ENCODE data around the gene COX6A2. TPM values are rescaled to one million over a fixed set of nuclear protein-coding genes. Genes with fewer than 3 reads are reported as not detected.

Gene COX6A2
- total RNA-seq, 1 experiment from 2014 or later = not detected

DNA sequence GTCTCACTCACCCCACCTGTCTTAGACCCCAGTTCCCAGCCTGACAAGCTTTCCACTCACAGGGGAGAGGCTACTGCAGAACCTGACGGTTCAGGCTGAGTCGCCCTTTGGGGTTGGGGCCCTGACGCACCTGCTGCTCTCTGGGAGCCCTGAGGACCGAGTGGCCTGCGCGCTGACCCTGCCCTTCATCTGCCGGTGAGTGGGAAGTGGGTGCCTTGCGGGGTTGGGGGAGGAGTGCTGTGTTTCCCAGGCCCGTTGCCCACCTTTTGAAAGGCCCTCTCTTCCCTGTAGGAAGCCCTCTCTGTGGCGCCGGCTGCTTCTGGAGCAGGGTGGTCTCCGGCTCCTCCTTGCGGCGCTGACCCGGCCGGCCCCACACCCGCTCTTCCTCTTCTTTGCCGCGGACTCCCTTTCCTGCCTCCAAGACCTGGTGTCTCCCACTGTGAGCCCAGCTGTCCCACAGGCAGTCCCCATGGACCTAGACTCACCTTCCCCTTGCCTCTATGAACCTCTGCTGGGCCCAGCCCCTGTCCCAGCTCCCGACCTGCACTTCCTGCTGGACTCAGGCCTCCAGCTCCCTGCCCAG lies 37.7 kb upstream of the COX6A2 start:
- Mint-ChIP-seq H3K27me3 (ENCODE audit: low read depth) (peaks cover 4% of the 10 kb centered on the region; the same call in 1 of the 2 replicates), H3K9me3 (peaks cover 0 to 2% of the 10 kb centered on the region in 2 experiments; a peak in 1 of 5 replicates), H3K4me1 (no peaks in the 10 kb centered on the region; a peak in 1 of 4 replicates), H3K27ac (peak overlapping the region in 1 of 3 experiments; percentile 66; a peak in 1 of 7 replicates), H3K36me3 (ENCODE audit: insufficient read depth in 1 of 3, low read depth in 3 of 3) (peaks cover 3 to 34% (median 29%) of the 10 kb centered on the region in 3 experiments), H3K4me3 (no peak overlapping the region)
- H3K4me1 ChIP-seq (ENCODE audit: insufficient read depth, low read length) = no peaks in the 10 kb centered on the region
- no peak overlapping the region for H3K18ac ChIP-seq (ENCODE audit: insufficient read length, low read depth, low read length)
- H3K4ac ChIP-seq (ENCODE audit: low read depth, low read length) = no peak overlapping the region
- H2BK120ac ChIP-seq (ENCODE audit: low read depth, low read length, poor library complexity, severe bottlenecking) = no peak overlapping the region
- H4K20me1 ChIP-seq (ENCODE audit: control insufficient read depth, insufficient read depth, insufficient read length) = no peaks in the 10 kb centered on the region
- no peaks in the 10 kb centered on the region for H3K79me2 ChIP-seq (ENCODE audit: insufficient read depth, low read length)
- H2BK20ac ChIP-seq (ENCODE audit: low read depth, low read length, poor library complexity, severe bottlenecking) = no peak overlapping the region
- H2BK12ac ChIP-seq (ENCODE audit: insufficient read length, low read depth, low read length) = no peak overlapping the region
- H3K9ac ChIP-seq (ENCODE audit: extremely low read depth, insufficient read length, low read length) = no peak overlapping the region
- DNase-seq = no peak
- no peak overlapping the region for H2AFZ ChIP-seq (ENCODE audit: low read length)
- H3K9me3 ChIP-seq (ENCODE audit: control insufficient read depth, low read depth, low read length) = no peaks in the 10 kb centered on the region
- H2BK15ac ChIP-seq (ENCODE audit: low read depth, low read length) = no peak overlapping the region; the same call in 1 of the 2 replicates
- no peak overlapping the region for H3K56ac ChIP-seq (ENCODE audit: insufficient read length, low read depth, low read length)
- H3K14ac ChIP-seq (ENCODE audit: insufficient read depth, low read length) = no peak overlapping the region
- H3K27me3 ChIP-seq (ENCODE audit: insufficient read depth, low read length) = no peaks in the 10 kb centered on the region
- H3K4me2 ChIP-seq (ENCODE audit: insufficient read depth, insufficient read length, low read length) = no peak overlapping the region
- H3K23ac ChIP-seq (ENCODE audit: insufficient read length, low read depth, low read length) = no peak overlapping the region
- no peak overlapping the region for H3T11ph ChIP-seq (ENCODE audit: low read length)
- H2BK5ac ChIP-seq (ENCODE audit: insufficient read length, low read length) = no peak overlapping the region
- TF ChIP-seq, protein P1, sequence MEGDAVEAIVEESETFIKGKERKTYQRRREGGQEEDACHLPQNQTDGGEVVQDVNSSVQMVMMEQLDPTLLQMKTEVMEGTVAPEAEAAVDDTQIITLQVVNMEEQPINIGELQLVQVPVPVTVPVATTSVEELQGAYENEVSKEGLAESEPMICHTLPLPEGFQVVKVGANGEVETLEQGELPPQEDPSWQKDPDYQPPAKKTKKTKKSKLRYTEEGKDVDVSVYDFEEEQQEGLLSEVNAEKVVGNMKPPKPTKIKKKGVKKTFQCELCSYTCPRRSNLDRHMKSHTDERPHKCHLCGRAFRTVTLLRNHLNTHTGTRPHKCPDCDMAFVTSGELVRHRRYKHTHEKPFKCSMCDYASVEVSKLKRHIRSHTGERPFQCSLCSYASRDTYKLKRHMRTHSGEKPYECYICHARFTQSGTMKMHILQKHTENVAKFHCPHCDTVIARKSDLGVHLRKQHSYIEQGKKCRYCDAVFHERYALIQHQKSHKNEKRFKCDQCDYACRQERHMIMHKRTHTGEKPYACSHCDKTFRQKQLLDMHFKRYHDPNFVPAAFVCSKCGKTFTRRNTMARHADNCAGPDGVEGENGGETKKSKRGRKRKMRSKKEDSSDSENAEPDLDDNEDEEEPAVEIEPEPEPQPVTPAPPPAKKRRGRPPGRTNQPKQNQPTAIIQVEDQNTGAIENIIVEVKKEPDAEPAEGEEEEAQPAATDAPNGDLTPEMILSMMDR (conservative IDR thresholded peaks at IDR 0.05) = no peak
- H2AK5ac ChIP-seq (ENCODE audit: insufficient read length, low read length) = no peak overlapping the region
- no peaks in the 10 kb centered on the region for H3K23me2 ChIP-seq (ENCODE audit: insufficient read length, low read depth, low read length, poor library complexity, severe bottlenecking)
- no peak overlapping the region for H4K5ac ChIP-seq (ENCODE audit: insufficient read length, low read depth, low read length)
- no peak overlapping the region for H4K8ac ChIP-seq (replicated peaks; ENCODE audit: insufficient read length, low read depth, low read length)
- no peak overlapping the region for H3K27ac ChIP-seq (ENCODE audit: insufficient read length, low read depth, low read length)
- no CpG with 5 or more reads among the region's 20 CpGs for WGBS (ENCODE audit: extremely low coverage, insufficient read length, low lambda C conversion rate)
- no peak overlapping the region for H4K91ac ChIP-seq (ENCODE audit: insufficient read length, low read depth, low read length)
- H3K79me1 ChIP-seq (ENCODE audit: insufficient read depth, low read depth, low read length, poor library complexity, severe bottlenecking) = no peaks in the 10 kb centered on the region

Measured in H9 (cell line).